CD4-positive, alpha-beta T cell treated with Interleukin-4 for 1 hour (primary cell): ENCODE data around the gene UVRAG.

ENCODE experiments used
- DNase-seq, 2 donors: peaks; one replicate each; pipeline ENCODE4 v3.0.0-alpha.2; 2020 to 2022

The UVRAG gene

GRCh38 chr11:76129729-76130128 lies 314.7 kb downstream of the UVRAG start:
- no peak for DNase-seq

- no peak for DNase-seq
Measured at GRCh38 chr11:76131142-76131541, 316.1 kb downstream of the UVRAG start.

- DNase-seq: no peak
Measured at GRCh38 chr11:76131671-76132631, 316.9 kb downstream of the UVRAG start.

- DNase-seq: no peak
Measured at GRCh38 chr11:76134239-76134638, 319.2 kb downstream of the UVRAG start.

- DNase-seq: no peak
Measured at GRCh38 chr11:76135491-76135890, 320.5 kb downstream of the UVRAG start.

- no peak for DNase-seq
Measured at GRCh38 chr11:76139314-76139713, 324.3 kb downstream of the UVRAG start.

- DNase-seq: no peak
Measured at GRCh38 chr11:76140912-76141574, 326.0 kb downstream of the UVRAG start.

- no peak for DNase-seq
Measured at GRCh38 chr11:76141901-76142588, 327.0 kb downstream of the UVRAG start.

GRCh38 chr11:76143274-76143673 lies 328.3 kb downstream of the UVRAG start:
- no peak for DNase-seq

- no peak for DNase-seq
Measured at GRCh38 chr11:76147106-76147740, 332.2 kb downstream of the UVRAG start.

GRCh38 chr11:76148231-76148630 lies 333.2 kb downstream of the UVRAG start:
- no peak for DNase-seq

- DNase-seq: no peak
Measured at GRCh38 chr11:76148941-76149613, 334.1 kb downstream of the UVRAG start.

- DNase-seq: no peak
Measured at GRCh38 chr11:76149713-76150112, 334.7 kb downstream of the UVRAG start.

- no peak for DNase-seq
Measured at GRCh38 chr11:76150141-76150540, 335.1 kb downstream of the UVRAG start.

- DNase-seq: no peak
Measured at GRCh38 chr11:76151556-76152085, 336.6 kb downstream of the UVRAG start.

- peak; percentile 75 to 77 for DNase-seq
Measured at GRCh38 chr11:76152086-76152681, 337.2 kb downstream of the UVRAG start.

GRCh38 chr11:76152741-76153570 lies 337.9 kb downstream of the UVRAG start:
- DNase-seq: peak in 1 of 2 donors; percentile 48

GRCh38 chr11:76153571-76153923 lies 338.5 kb downstream of the UVRAG start:
- DNase-seq: peak in 1 of 2 donors; percentile 22

- no peak for DNase-seq
Measured at GRCh38 chr11:76155500-76156227, 340.7 kb downstream of the UVRAG start.

- DNase-seq: no peak
Measured at GRCh38 chr11:76156971-76157427, 342.0 kb downstream of the UVRAG start.
